Body of pancreas (tissue), 4 donors: ENCODE measurements around the gene PARP11. TPM values are rescaled to one million over a fixed set of nuclear protein-coding genes. Genes with fewer than 3 reads are reported as not detected.

ENCODE experiments used
- ATAC-seq: fragments of 150-250 bp; one replicate; pipeline ENCODE4 v1.9.1; 2016
- DNase-seq, 4 donors: peaks; one replicate each; pipeline ENCODE4 v3.0.0-alpha.2; 2019
- H3K27ac ChIP-seq, 4 donors: fragments of 200-600 bp; sonication (generic); 1 replicate in 3 of 4; 2 replicates in 1 of 4; pipeline versions ENCODE4 v1.5.1 to v1.6.1; 2016 to 2019; ENCODE audit warnings: mild to moderate bottlenecking in 1 of 4, mixed read lengths in 1 of 4, moderate library complexity in 1 of 4
- H3K27me3 ChIP-seq, 2 donors: fragments of 200-600 bp; sonication (generic); one replicate each; pipeline ENCODE4 v1.6.0; 2016; ENCODE audit warnings: mild to moderate bottlenecking in 1 of 2
- H3K36me3 ChIP-seq, 2 donors: fragments of 200-600 bp; sonication (generic); replicated peaks in 1 of 2; 2 replicates each; pipeline ENCODE4 v1.5.1; 2016; ENCODE audit warnings: low read depth in 2 of 2; ENCODE audit not compliant: insufficient read depth in 1 of 2
- H3K4me1 ChIP-seq: fragments of 200-600 bp; sonication (generic); one replicate; pipeline ENCODE4 v1.6.0; 2016
- H3K4me3 ChIP-seq, 2 donors: fragments of 200-600 bp; sonication (generic); 1 replicate in 1 of 2; 2 replicates in 1 of 2; pipeline ENCODE4 v1.5.1; 2016 to 2019
- H3K9me3 ChIP-seq, 3 donors: fragments of 200-600 bp; sonication (generic); 1 replicate in 2 of 3; 2 replicates in 1 of 3; pipeline ENCODE4 v1.5.1; 2016
- CTCF ChIP-seq, 7 experiments: fragments of 450-650 bp in 4 of 7; fragments of 200-600 bp in 3 of 7; sonication (generic) in 3 of 7; IDR thresholded peaks; one replicate each; pipeline ENCODE4 v1.5.1; 2016 to 2019; ENCODE audit warnings: antibody characterized with exemption in 7 of 7
- POLR2A ChIP-seq, 3 donors: fragments of 450-650 bp; IDR thresholded peaks; one replicate each; pipeline ENCODE4 v1.6.1; 2016; ENCODE audit warnings: antibody characterized with exemption in 3 of 3, mild to moderate bottlenecking in 2 of 3
- WGBS, 2 donors: methylation state at CpG; one replicate each; pipeline ENCODE4 v1.1.5; 2017; 5-methylcytosine and 5-hydroxymethylcytosine counted together
- intact Hi-C: fragments of 100-400 bp; cut with DNase I; formaldehyde crosslinking; loops from one replicate; pipeline ENCODE4 v1.15.1; 2023
- total RNA-seq, 2 donors: library from RNA; depleted of rRNA; stranded (reverse); fragments of >200 nt; gene quantifications; one replicate each; pipeline ENCODE4 v1.1.0, GENCODE V29; 2016

The PARP11 gene
- total RNA-seq, 2 donors from 2014 or later = 2.3 to 3.3 TPM

DNA sequence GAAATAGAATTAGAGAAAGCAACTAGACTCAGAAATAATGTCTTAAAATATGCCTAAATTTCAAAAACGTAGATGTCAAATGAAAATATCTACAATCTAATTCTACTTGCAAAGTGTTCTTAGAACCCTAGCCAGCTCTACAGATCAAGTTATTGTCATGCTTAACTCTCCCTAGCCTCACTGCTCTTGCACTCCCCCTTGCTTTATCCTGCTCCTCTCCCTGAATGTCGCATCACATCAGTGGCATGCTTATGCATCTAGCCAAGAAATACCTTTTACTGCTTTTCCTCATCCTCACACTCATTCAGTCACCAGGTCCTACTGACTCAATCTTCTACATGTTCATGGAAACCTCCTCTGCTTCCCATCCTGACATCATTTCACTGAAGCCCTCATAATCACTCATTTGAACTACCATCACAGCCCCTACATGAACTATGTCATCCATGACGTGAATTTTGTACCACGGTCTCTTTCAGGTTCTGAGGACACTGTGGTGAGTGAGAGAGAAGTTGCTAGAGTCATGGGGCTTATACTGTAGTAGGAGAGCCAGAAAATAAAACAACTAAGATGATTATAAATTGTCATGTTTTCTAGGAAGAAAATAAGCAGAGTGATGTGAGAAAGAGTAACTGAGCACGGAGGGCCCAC is 97.7 kb downstream of the PARP11 start:
- intact Hi-C loops = loop anchor here (10.0 kb wide), 2 partner anchors 121 to 471 kb away; no protein-coding TSS in a partner anchor
- Histone ChIP-seq H3K4me3 (no peak overlapping the region), H3K36me3 (no peaks in the 10 kb centered on the region), H3K9me3 (no peaks in the 10 kb centered on the region), H3K4me1 (no peaks in the 10 kb centered on the region), H3K27ac (no peak overlapping the region), H3K27me3 (no peaks in the 10 kb centered on the region)
- ATAC-seq = no peak
- no peak for DNase-seq
- WGBS, 2 donors = 75 to 87% methylated on average over 5 of the region's 5 CpGs
- TF ChIP-seq CTCF (IDR thresholded peaks at IDR 0.05) = no peak
- TF ChIP-seq POLR2A (IDR thresholded peaks at IDR 0.05) = no peak

DNA sequence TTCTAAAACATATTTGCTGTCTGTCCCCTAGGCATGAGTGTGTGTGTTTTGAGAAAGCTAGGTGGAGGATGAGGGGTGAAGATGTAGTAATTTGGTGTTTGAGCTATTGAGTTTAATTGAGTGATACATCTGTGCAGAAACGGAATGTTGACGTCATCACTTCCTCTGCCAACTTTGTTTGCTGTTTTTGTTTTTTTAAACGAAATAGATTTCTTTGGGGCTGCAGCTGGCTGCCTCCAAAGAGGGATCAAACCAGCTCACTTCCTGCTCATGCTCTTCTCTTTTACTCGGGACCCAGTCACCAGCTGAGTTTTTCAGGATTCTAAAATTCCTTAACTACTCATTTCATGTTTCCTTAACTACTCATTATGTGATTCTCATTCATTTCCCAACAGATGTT is 100.8 kb downstream of the PARP11 start:
- Histone ChIP-seq H3K27ac (no peak overlapping the region), H3K4me1 (no peaks in the 10 kb centered on the region), H3K27me3 (no peaks in the 10 kb centered on the region), H3K4me3 (no peak overlapping the region), H3K36me3 (no peaks in the 10 kb centered on the region), H3K9me3 (no peaks in the 10 kb centered on the region)
- 39 to 40% methylated on average over 4 of the region's 4 CpGs for WGBS, 2 donors
- intact Hi-C loops = loop anchor here (10.0 kb wide), 2 partner anchors 118 to 468 kb away; no protein-coding TSS in a partner anchor
- no peak for DNase-seq
- no peak for ATAC-seq
- TF ChIP-seq CTCF (IDR thresholded peaks at IDR 0.05) (no peak), POLR2A (IDR thresholded peaks at IDR 0.05) (no peak)

DNA sequence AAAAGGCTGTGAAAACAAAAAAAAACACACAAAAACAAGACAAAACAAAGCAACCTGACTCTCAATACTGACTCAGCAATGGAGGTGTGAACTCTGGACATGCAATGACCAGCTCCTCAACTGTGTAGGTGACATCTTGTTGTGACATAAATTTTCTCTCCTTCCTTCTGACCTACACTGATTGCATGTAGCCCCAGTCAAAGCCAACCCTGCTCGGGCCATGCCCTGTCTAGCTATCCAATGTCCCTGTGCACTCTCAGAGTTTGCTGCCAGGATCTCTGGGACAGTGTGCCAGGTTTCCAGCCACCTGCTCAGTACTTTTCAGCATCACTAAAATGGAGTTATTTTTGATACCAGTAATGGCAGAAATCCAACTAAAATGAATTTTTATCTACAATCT is 101.3 kb downstream of the PARP11 start:
- ATAC-seq = no peak
- TF ChIP-seq CTCF (IDR thresholded peaks at IDR 0.05) (no peak), POLR2A (IDR thresholded peaks at IDR 0.05) (no peak)

GRCh38 chr12:3770891-3771290 is 102.3 kb downstream of the PARP11 start:
- no peaks in the 10 kb centered on the region for H3K36me3 ChIP-seq
- TF ChIP-seq POLR2A (IDR thresholded peaks at IDR 0.05) (no peak), CTCF (IDR thresholded peaks at IDR 0.05) (no peak)
- intact Hi-C loops = loop anchor here (10.0 kb wide), 2 partner anchors 116 to 466 kb away; no protein-coding TSS in a partner anchor
- ATAC-seq (no peak), DNase-seq (no peak)
- no peak overlapping the region for H3K27ac ChIP-seq
- 100% methylated on average over 1 of the region's 1 CpG for WGBS, 2 donors
- no peak overlapping the region for H3K4me3 ChIP-seq
- no peaks in the 10 kb centered on the region for H3K27me3 ChIP-seq
- no peaks in the 10 kb centered on the region for H3K4me1 ChIP-seq
- H3K9me3 ChIP-seq = no peaks in the 10 kb centered on the region

More for the DNA sequence above, 101.3 kb downstream of the PARP11 start:
- intact Hi-C loops = loop anchor here (10.0 kb wide), 2 partner anchors 117 to 467 kb away; no protein-coding TSS in a partner anchor
- Histone ChIP-seq H3K27me3 (no peaks in the 10 kb centered on the region), H3K36me3 (no peaks in the 10 kb centered on the region), H3K9me3 (no peaks in the 10 kb centered on the region), H3K27ac (no peak overlapping the region), H3K4me1 (no peaks in the 10 kb centered on the region), H3K4me3 (no peak overlapping the region)
- peak in 1 of 4 donors; percentile 19 for DNase-seq
- WGBS, 2 donors = 13 to 20% methylated on average over 1 of the region's 1 CpG
